HS-5 (cell line): Measurements from ENCODE around the gene POLD3.

Experiments used
- DNase-seq: peaks from one replicate; pipeline ENCODE4 v3.0.0-alpha.2; 2012; ENCODE audit warnings: low read depth

Gene POLD3

GRCh38 chr11:74687237-74688023, 95.0 kb downstream of the POLD3 start:
- DNase-seq: no peak

- DNase-seq: no peak
Observed at GRCh38 chr11:74689666-74690065, 97.3 kb downstream of the POLD3 start.

- DNase-seq: no peak
Observed at GRCh38 chr11:74691755-74692154, 99.4 kb downstream of the POLD3 start.
